Measurements from ENCODE around the gene CELF2.

Gene CELF2

DNA sequence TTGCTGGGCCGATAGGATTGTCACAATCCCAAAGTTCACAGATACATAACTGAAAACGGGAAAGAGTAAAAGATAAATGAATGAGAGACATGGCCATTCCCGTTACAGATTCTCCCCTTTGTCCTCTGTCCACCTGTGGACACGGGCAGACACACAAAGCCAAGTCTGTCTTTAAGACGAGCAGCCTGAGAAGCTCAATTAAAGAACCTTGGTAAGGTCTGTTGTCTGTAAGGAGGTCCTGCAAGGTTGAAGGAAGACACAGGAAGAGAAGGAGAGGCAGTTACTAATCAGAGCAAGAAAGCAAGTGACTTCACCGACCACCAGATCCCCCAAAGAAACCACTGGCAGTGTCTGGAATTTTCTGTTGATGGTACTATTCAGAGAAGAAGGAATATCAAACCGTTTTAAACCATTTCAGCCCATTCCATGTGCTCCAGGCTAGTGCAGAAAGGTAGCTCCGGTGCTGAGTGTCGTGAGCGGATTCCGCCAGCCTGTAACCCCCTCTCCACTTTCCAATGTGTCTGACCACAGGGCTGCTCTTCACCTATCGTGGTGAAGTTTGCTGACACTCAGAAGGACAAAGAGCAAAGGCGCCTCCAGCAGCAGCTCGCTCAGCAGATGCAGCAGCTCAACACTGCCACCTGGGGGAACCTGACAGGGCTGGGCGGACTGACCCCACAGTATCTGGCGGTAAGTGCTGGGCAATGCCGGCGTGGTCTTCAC, 252.6 kb downstream of the CELF2 start:
- peak; percentile 58 to 85 (median 64) for DNase-seq (ENCODE audit: low read depth in 3 of 3)

DNA sequence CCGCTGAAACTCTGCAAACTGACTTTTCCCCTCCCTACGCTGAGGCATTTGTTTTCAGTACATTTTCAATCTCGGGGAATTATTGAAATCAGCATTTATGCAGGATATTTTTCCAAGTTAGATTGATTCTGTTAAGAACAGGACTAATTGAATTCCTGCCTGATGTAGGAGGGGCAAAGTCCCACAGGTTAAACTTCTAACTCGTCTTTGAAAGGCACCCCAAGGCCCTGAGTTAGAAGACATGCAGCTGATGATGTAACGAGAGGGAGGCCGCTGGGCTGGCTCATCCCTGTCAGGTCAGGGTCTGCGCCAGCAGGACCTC, 253.1 kb downstream of the CELF2 start:
- no peak for DNase-seq (ENCODE audit: low read depth in 3 of 3)

DNA sequence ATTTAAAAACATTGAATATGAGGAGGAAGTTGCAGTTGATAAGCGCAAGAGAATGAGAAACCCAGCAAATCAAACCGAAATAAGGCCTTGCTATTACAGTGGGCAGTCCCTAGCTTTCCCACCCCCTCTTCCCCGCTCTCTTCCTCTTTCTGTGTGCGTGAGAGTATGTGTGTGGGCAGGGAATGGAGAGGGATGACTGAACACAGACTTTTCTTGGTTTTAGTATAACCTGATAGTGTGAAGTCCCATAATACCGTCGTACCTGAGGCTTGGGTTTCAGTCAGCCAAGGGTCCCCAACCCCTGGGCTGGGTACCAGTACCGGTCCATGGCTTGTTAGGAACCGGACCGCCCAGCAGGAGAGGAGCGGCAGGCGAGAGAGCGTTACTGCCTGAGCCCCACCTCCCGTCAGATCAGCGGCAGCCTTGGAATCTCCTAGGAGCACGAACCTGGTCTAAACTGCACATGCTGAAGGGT, 255.3 kb downstream of the CELF2 start:
- peak in 2 of 3 donors; percentile 40 to 52 for DNase-seq (ENCODE audit: low read depth in 3 of 3)

DNA sequence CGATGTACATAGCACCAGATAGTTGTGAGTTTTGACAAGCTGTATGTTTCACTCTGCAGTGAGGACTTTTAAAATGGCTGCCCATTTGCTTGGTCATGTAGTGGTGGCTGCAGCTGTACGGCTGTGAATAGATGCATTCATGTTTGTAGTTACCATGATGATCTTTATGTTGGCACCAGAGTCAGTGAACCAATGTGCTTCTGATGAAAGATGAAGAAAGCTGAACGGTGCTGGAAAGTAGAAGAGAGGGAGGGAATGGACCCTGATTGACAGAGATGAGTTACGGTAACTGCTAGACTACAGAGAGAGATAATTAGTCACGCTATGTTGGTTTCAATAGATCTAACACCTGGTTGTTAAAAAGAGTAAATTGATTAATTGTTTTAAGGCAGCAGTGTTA, 256.8 kb downstream of the CELF2 start:
- no peak for DNase-seq (ENCODE audit: low read depth in 3 of 3)

DNA sequence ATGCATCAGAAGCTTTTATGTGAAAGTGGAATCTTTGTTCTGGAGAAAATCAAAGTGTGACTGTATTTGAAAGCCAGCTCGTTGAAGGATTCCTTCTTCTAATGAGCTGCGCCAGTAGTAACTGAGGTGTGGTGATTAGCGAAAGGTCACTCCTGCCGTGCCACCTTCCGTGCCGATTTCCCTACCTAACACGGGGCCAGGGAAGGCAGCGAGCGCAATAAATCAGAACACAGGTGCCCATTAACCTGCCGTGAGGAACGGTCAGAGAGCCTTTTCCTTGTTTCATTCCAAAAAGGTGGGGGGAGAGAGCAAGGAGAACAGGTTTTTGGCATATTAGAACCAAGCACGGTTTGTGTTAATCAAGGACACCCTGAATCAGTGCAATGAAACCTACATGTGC, 258.0 kb downstream of the CELF2 start:
- no peak for DNase-seq (ENCODE audit: low read depth in 3 of 3)

DNA sequence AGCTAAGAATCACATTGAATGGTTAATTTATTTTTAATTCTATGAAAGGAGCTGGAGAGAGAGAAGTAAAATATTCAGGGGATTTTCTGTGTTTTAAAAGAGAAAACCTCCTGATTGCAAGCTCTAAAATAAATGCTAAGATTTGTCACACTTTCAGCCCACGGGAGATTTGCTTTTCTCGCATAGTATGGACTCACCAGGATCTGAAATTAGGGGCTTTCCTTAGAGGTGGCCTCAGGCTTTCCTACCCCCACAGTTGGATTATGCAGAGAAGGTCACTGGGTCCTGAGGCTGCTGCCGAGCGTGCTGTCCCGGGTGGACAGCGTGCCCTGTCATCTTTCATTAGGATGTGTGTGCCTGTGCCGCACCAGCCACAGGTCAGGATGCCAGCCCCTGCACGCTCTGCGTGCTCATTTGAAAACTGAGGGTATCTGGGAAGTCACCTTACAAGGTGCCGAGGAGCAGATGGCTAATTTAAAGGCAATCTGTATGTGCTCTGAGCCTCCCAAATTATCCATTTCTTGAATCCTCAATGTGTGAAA, 258.8 kb downstream of the CELF2 start:
- DNase-seq (ENCODE audit: low read depth in 3 of 3): no peak

DNA sequence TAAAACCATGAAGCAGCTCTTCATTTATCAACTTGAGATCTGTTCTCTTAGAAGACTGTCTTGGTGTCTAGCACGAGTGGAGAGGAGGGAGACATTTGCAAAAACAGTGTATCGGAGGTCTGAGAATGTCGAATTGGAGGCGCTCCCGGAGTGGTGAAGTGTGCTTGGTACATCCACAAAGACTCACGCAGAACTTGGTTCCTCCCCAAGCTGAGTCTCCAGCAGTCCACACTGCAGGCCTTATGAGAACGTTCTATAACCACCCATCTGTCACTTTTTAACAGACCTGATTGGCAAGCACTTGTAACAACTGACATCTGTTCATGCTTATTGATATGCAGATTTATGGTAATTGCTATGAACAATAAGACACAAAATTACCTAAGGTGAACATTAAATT, 261.6 kb downstream of the CELF2 start:
- no peak for DNase-seq (ENCODE audit: low read depth in 3 of 3)

DNA sequence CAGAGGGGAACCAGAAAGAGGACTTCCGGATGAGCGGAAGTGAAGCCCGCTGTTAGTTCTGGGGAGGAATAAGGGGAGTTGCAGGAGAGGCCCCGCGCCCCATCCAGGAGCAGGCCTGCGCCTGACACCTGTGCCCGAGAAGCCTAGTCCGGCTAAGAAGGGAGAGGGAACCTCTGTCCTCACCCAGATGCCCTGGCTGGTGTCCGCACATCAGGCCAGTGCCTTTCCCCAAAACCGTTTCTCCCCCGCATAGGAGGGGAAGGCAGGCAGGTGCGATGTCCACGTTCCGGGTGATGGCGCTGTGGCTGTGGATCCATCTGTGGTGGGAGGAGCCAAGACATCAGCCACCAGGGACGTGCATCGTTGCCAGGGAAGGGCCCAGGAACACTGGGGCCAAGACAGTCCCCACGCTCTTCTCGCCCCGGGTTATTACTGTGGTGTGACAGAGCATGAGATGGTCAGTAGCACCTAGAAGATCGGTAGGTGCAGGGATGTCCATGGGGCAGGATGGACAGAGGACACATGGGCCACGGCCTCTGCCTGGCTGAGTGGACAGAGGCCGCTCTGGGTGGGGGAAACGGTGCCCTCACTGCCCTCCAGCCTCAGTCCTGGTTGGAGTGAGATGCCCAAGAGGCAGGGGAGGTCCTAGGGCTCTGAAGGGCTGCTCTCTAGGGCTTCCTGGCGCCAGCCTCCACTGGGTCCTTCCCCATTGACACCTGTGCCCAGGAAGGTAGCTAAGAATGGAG, 262.7 kb downstream of the CELF2 start:
- DNase-seq (ENCODE audit: low read depth in 3 of 3): no peak

DNA sequence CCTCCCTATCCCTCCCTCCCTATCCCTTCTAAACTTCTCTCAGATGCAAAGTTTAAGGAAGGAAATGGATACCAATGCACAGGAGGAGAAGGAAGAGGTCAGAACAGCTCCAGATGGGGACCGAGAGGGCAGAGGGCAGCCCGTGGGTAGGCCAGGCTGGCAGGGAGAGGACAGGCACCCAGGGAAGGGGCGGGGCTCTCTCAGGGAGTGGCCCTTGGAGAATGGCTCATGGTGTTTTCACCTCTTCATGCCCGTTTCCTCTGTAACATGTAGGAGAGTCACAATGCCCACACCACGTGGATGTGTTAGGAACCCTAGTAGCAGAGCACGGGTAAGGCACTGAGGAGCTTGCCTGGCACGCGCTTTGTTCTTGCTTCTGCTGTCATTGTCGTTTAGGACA, 264.5 kb downstream of the CELF2 start:
- DNase-seq (ENCODE audit: low read depth in 3 of 3): no peak

DNA sequence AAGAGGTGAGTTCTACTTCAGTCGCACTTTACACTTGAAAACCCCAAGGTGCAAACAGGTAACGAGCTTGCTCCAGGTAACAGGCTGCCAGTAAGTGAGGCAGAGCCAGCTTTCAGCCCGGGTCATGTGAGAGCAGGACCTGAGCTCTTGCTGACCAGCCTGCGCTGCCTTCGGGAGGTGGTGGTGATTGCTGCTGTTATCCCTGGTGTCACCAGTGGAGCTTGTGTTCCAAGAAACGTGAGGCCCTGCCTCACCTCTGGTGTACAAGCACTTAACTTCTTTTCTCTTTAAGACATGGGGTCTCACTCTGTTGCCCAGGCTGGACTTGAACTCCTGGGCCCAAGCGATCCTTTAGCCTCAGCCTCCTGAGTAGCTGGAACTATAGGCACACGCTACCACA, 265.0 kb downstream of the CELF2 start:
- no peak for DNase-seq (ENCODE audit: low read depth in 3 of 3)

DNA sequence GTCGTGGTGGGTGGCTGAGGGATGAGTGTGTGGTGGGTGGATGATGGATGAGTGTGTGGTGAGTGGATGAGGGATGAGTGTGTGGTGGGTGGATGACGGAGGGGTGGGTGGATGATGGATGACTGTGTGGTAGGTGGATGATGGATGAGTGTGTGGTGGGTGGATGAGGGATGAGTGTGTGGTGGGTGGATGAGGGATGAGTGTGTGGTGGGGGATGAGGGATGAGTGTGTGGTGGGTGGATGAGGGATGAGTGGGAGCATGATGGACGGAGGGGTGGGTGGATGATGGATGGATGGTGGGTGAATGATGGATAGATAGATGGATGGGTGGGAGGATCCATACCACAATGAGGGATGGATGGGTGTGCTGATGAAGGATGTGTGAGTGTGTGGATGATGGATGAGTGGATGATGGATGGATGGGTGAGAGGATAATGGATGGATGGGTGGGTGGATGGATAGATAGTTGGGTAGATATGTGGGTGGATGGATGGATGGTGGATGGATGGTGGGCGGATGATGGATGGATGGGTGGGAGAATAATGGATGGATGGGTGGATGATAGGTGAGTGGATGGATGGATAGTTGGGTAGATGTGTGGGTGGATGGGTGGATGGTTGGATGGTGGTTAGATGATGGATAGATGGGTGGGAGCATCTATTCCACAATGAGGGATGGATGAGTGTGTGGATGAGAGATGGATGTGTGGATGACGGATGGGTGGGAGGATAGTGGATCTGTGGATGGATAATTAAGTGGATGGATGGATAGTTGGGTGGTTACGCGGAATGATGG, 266.8 kb downstream of the CELF2 start:
- DNase-seq (ENCODE audit: low read depth in 3 of 3): no peak

DNA sequence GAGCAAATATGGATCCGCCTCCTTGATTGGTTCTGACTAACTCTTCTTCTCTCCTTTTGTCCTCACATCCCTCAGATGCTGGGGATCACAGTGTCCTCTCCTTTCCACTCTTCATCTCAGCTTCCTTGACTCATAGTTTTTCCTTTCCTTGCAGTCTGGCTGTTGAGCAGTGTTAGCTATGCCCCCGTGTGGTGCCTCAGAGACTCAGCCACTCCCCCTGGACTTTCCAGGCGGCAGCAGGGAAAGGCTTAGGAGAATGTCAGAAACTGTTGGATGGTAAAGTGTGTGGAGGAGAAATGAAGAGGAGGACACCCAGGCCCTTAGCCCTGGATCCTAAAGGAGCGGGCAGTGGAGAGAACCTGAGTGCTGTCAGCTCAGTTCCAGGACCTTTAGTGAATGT, 267.5 kb downstream of the CELF2 start:
- DNase-seq (ENCODE audit: low read depth in 3 of 3): no peak

DNA sequence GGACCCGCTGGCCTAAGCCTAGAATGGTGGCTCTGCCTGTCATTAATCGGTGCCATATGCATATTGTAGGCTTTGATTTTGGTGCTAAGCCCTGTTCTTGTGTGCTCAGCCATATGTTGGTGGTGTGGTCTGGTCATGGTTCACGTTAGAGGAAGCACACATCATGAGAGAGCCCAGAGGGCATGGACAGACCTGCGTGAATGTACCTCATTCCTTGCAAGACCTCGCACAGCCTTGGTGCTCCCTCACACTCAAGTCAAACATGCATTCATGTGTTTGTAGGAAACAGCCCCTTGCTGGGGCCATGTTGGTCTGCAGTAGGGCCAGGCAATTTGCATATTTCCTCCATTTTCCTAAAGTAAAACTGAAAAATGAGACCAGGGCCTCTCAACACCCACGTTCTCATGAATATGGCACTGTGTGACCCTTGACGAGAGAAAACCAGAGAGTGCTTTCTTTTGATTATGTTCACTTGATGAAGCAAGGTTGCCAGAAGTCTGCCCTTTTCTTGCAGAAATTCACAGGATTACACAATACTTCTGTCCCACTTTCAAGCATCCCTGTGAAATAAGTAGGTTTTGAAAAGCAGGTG, 268.7 kb downstream of the CELF2 start:
- DNase-seq (ENCODE audit: low read depth in 3 of 3): no peak

DNA sequence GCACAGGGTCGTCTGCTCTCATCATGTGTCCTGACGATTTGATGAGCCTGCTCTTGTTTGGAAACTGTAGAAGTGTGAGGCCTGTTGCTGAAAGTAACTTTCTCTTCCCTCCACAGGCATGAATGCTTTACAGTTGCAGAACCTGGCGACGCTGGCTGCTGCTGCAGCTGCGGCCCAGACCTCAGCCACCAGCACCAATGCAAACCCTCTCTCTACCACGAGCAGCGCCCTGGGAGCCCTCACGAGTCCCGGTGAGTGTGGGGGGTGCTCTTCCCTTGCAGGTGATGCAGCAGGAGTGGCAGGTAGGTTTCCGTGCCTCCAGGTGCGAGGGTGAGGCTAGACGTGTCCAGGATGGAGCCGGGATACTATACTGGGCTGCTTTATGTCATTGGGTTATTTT, 270.6 kb downstream of the CELF2 start:
- no peak for DNase-seq (ENCODE audit: low read depth in 3 of 3)

DNA sequence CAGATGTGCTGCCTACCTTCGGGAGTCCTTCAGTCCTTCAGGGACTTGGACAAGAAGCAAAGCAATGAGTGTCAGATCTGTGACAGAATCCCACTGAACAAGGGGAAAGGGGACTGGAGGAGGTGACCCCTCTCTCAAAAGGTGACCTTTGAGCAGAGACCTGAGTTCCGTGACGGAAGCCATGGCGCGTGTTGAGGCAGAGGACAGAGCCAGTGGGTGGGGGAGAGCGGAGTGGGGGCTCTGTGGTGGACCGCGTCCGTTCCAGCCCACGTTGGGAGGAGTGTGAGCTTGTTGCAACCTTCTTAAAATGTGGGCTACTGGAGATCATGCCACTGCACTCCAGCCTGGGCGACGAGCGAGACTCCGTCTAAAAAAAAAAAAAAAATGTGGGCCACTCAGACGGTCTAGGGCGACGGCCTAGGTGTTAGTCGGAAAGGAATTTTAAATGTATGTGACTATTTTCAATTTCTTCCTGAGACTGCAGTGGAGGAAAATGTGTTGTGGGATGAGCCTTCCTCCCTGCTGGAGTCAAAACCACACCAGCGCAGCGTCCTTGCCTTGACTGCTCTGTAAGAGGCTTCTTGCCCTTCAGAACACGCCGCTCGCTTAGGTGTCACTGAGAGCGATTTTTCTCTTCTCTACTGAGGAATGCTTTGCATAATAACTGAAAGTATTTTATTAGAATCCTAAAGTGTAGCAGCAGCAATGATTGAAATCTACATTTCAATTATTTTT, 272.7 kb downstream of the CELF2 start:
- no peak for DNase-seq (ENCODE audit: low read depth in 3 of 3)

DNA sequence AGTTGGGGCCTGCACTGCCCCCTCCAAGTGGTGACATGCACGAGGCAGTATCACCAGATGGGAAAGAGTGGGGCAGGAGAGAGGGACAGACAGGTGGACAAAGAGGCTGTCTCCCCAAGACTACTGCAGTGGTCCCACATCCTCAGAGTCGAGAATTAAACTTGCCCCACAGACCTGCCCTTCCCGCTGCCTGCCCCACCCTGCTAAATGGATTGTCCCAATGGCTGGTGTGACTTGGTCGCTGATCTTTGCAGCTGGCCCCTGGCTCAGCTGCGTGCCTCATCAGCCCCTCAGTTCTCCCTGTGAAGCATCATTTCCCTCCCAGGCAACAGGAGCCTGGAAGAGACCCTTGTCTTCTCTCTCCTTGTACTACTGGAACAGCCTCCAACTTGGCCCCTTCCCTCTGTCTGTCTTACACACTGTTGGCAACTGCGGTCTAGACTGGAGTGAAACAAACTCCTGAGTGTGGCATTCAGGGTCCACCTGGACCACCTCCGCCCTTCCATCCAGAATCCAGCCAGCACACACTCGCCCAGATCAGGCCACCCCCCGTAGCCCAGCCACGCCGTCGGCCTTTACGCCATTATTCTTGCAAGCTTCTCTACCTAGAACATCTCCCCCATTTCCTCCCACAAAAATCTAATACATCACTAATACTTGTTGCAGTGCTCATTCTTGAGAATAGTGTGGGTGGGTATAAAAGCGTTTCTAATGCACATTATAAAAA, 275.1 kb downstream of the CELF2 start:
- no peak for DNase-seq (ENCODE audit: low read depth in 3 of 3)

DNA sequence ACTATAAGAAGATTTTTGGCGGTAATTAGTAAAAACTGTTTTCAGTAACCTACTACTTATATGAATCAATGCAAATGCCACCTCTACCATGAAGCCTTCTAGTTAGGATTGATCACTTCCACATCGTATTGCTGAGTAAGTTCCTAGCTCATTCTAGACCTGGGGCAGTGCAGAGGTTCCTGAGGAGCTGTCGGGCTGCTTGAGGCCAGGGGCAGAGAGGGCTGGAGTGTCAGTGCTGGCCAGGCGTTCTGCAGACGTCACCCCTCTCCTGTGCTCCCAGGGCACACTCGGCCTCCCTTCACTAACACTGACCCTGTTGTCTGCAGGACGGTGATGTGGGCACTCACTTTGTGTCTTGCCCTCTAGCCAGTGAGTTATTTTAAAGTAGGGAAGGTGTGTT, 275.7 kb downstream of the CELF2 start:
- no peak for DNase-seq (ENCODE audit: low read depth in 3 of 3)

DNA sequence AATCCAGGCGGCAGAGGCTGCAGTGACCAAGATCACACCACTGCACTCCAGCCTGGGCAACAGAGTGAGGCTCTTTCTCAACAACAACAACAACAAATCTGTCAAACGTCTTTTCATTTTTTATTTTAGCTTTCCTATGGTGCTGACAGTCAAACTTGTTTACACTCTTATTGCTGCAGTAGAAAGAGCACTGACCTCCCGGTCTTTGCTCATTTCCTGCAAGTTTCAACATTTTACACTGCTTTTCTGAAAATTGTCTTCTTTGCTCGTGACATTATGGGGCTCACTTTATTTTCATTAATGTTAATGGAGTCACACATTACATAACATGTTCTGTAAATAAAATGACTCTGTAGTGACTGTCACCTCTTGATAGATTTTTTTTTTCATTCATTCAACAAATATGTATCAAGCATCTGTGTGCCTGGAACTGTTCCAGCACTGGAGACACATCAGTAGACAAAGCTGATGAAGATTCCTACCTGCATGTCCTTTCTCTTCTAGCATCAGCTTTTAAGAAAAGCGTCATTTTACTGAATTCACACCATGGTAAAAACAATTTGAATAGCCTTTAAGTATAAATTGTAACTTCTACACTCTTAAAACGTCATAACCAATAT, 277.3 kb downstream of the CELF2 start:
- DNase-seq (ENCODE audit: low read depth in 3 of 3): no peak

DNA sequence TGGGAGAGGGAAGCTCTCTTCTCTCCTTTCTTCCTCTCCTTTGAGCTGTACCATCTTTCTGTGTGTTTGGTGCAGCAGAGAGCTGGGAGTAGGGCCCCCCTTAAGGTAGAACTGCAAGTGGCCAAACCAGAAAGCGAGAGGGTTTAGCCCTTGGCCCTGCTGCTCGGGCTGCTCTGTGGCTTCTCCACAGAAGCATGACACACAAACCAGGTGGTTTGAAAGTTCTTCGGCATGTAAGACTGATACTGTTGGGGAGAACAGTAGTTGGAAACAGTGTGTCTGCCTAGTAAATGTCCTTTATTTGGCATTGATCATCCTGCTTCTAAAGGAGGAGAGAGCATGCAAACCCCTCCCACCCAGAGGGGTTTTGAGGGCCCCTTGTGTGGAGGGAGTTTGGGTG, 277.8 kb downstream of the CELF2 start:
- no peak for DNase-seq (ENCODE audit: low read depth in 3 of 3)

DNA sequence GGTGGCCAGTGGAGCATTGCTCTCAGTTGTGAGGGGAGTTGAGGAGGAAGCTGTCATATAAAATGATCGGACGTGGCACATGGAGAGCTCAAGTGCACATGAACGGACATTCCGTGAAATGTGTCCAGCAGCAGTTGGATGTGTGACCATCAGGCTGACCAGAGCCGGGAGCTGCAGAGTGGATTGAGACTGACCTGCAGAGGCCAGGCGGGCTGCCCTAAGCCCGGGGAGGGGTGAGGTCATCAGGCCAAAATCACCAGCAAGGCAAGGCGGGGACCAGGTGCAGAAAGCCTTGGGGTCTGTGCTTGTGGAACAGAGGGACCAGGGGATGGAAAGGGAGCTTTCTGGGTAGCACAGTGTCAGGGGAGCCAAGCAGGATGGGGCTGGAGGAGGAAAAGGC, 279.5 kb downstream of the CELF2 start:
- DNase-seq (ENCODE audit: low read depth in 3 of 3): no peak

Measured in stimulated activated CD4-positive, alpha-beta T cell treated with anti-CD3 and anti-CD28 coated beads, TNF-alpha, amount 100 ng/mL, for 48 hours (primary cell).